GM23248 (cell line): Measurements from ENCODE around the gene ADGRD1. TPM values are rescaled to one million over a fixed set of nuclear protein-coding genes. Genes with fewer than 3 reads are reported as not detected.
"Not testable (repeated sequence)": the region's sequence is repeated elsewhere in the genome, so short reads cannot be mapped to it uniquely, and the experiment has no call there.

Experiments
- DNase-seq: peaks from one replicate; pipeline ENCODE4 v3.0.0-alpha.2; 2015
- H2AFZ ChIP-seq: fragments of 200-600 bp; sonication (generic); 2 replicates; pipeline ENCODE4 v1.6.1; 2016; ENCODE audit warnings: antibody characterized with exemption
- H3F3A ChIP-seq: fragments of 200-600 bp; sonication (generic); 2 replicates; pipeline ENCODE4 v1.6.1; 2016; ENCODE audit warnings: mild to moderate bottlenecking, antibody characterized with exemption, mixed run types; ENCODE audit not compliant: insufficient read depth
- H3K27ac ChIP-seq: fragments of 200-600 bp; sonication (generic); 2 replicates; pipeline ENCODE4 v1.5.1; 2016; ENCODE audit warnings: mild to moderate bottlenecking
- H3K27me3 ChIP-seq: fragments of 200-600 bp; sonication (generic); replicated peaks from 2 replicates; pipeline ENCODE4 v1.6.1; 2016; ENCODE audit warnings: mild to moderate bottlenecking; ENCODE audit not compliant: insufficient read depth
- H3K36me3 ChIP-seq: fragments of 200-600 bp; sonication (generic); 2 replicates; pipeline ENCODE4 v1.6.1; 2016; ENCODE audit warnings: low read depth, mild to moderate bottlenecking
- H3K4me1 ChIP-seq: fragments of 200-600 bp; sonication (generic); 2 replicates; pipeline ENCODE4 v1.6.1; 2016; ENCODE audit warnings: mild to moderate bottlenecking; ENCODE audit not compliant: insufficient read depth
- H3K4me2 ChIP-seq: fragments of 200-600 bp; sonication (generic); one replicate; pipeline ENCODE4 v1.6.1; 2016; ENCODE audit warnings: mild to moderate bottlenecking; ENCODE audit not compliant: unreplicated experiment
- H3K4me3 ChIP-seq: fragments of 200-600 bp; sonication (generic); 2 replicates; pipeline ENCODE4 v1.5.1; 2016; ENCODE audit warnings: mild to moderate bottlenecking
- H3K79me2 ChIP-seq: fragments of 200-600 bp; sonication (generic); 2 replicates; pipeline ENCODE4 v1.6.1; 2016; ENCODE audit warnings: mild to moderate bottlenecking; ENCODE audit not compliant: insufficient read depth
- H3K9ac ChIP-seq: fragments of 200-600 bp; sonication (generic); 2 replicates; pipeline ENCODE4 v1.6.1; 2016; ENCODE audit warnings: mild to moderate bottlenecking
- H3K9me2 ChIP-seq: fragments of 200-600 bp; sonication (generic); 2 replicates; pipeline ENCODE4 v1.6.1; 2016; ENCODE audit warnings: mixed run types, mild to moderate bottlenecking, moderate library complexity; ENCODE audit not compliant: insufficient read depth
- H3K9me3 ChIP-seq: fragments of 200-600 bp; sonication (generic); one replicate; pipeline ENCODE4 v1.6.1; 2017; ENCODE audit warnings: low read depth
- H4K20me1 ChIP-seq: fragments of 200-600 bp; sonication (generic); 2 replicates; pipeline ENCODE4 v1.6.0; 2016; ENCODE audit not compliant: insufficient read depth
- EZH2 ChIP-seq: fragments of 200-600 bp; sonication (generic); IDR thresholded peaks from 2 replicates; pipeline ENCODE4 v1.6.1; 2018; ENCODE audit warnings: antibody characterized with exemption, mild to moderate bottlenecking; ENCODE audit not compliant: insufficient read depth, poor library complexity, severe bottlenecking
- EZH2phosphoT487 ChIP-seq: fragments of 200-600 bp; sonication (generic); IDR thresholded peaks from 2 replicates; pipeline ENCODE4 v1.6.1; 2018; ENCODE audit warnings: antibody characterized with exemption, moderate library complexity, mild to moderate bottlenecking, low read depth; ENCODE audit not compliant: insufficient read depth
- WGBS, 2 experiments: methylation state at CpG; one replicate each; pipeline ENCODE4 v1.1.6; 2015 to 2017; ENCODE audit warnings: low lambda C conversion rate in 2 of 2, low coverage in 1 of 2; ENCODE audit errors: missing lambda C conversion rate in 2 of 2; 5-methylcytosine and 5-hydroxymethylcytosine counted together
- in situ Hi-C: fragments of 300-500 bp; cut with MboI; formaldehyde crosslinking; loops from 2 replicates; pipeline ENCODE4 v1.15.0; 2020
- polyA plus RNA-seq: library from polyadenylated mRNA; unstranded; fragments of >200 nt; fragmentation: Nextera tagmentation; extraction: Ambion mirVana; gene quantifications from 2 replicates; pipeline ENCODE4 v1.2.1, GENCODE V29; 2016
- total RNA-seq: library from RNA; depleted of rRNA; stranded (reverse); fragments of >200 nt; shearing (Covaris generic); gene quantifications from 2 replicates; pipeline ENCODE4 v1.2.3, GENCODE V29; 2014

The ADGRD1 gene
- total and polyA plus RNA-seq, 2 experiments from 2014 or later: 7.9 to 11.2 TPM

DNA sequence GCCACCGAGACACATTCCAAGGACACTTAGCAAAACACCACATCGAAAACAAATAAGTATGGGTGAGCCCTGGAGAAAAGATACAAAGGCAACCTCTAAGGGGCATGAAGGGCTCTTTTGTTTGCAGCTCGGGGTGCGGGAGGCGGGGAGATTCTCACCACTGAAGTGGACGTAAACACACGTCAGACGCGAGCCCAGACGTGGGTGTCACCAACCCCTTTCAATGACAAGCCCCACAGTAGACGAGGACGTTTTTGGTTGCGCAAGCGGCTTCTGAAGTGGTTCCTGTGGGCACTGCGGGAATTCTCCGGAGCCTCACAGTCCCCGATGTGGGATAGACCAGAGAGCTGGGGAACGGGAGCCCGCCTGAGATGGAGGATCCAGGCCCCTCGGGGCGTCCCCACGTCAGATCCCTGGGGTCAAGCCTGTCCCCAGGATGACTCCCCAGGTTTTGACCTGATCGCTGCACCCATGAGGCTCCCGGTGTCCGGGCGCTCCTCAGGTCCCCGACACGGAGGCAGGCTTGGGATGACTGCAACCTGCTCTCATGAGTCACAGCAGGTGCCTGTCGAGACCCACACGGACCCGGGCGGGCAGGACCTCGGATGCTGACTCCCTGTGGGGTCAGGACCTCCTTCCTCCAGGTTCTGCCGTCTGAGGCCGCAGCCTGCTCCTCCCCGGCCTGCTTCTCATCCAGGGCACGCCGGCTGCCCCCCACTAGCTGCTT lies 20.3 kb upstream of the ADGRD1 start:
- Histone ChIP-seq H3K27ac (no peak overlapping the region), H3K9me2 (no peaks in the 10 kb centered on the region), H3K79me2 (no peaks in the 10 kb centered on the region), H3K4me3 (no peak overlapping the region), H3K36me3 (no peaks in the 10 kb centered on the region), H3K9me3 (no peaks in the 10 kb centered on the region), H3K9ac (no peak overlapping the region), H3K4me1 (peaks cover 7% of the 10 kb centered on the region), H3K4me2 (no peak overlapping the region), H4K20me1 (no peaks in the 10 kb centered on the region), H3K27me3 (no peaks in the 10 kb centered on the region), H2AFZ (peak overlapping the region; percentile 12), H3F3A (no peaks in the 10 kb centered on the region)
- no peak for DNase-seq
- WGBS, 2 experiments: 70% methylated on average over 33 to 36 of the region's 38 CpGs
- TF ChIP-seq EZH2 (no peak), EZH2phosphoT487 (no peak)
- in situ Hi-C loops: no loop called here

DNA sequence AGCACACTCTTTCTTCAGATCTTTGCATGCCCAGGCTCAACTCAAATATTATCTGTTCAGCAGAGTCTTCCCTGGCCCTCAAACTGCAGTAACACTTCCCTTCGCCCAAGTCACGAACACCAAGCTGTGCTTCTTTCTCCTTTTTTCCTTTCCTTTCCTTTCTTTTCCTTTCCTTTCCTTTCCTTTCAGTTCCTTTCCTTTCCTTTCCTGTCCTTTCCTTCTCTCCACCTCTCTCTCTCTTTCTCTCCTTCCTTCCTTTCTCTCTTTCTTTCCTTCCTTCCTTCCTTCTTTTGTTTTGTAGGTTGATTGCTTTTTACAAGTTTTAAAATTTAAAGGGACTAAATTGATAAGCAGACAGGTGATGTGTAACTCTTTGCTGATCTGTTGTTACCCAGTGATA lies 19.0 kb upstream of the ADGRD1 start:
- 84 to 88% methylated on average over 2 of the region's 2 CpGs for WGBS, 2 experiments
- Histone ChIP-seq H2AFZ (no peak overlapping the region), H3K4me3 (no peak overlapping the region), H3K9me3 (no peaks in the 10 kb centered on the region), H3K36me3 (no peaks in the 10 kb centered on the region), H3K4me1 (peaks cover 7% of the 10 kb centered on the region), H4K20me1 (no peaks in the 10 kb centered on the region), H3F3A (no peaks in the 10 kb centered on the region), H3K4me2 (no peak overlapping the region), H3K27ac (no peak overlapping the region), H3K79me2 (no peaks in the 10 kb centered on the region), H3K9ac (no peak overlapping the region), H3K9me2 (no peaks in the 10 kb centered on the region), H3K27me3 (no peaks in the 10 kb centered on the region)
- in situ Hi-C loops: no loop called here
- DNase-seq: no peak
- TF ChIP-seq EZH2phosphoT487 (no peak), EZH2 (no peak)

GRCh38 chr12:130936561-130936960 lies 17.1 kb upstream of the ADGRD1 start:
- H3K4me1 ChIP-seq: peaks cover 7% of the 10 kb centered on the region
- H4K20me1 ChIP-seq: no peaks in the 10 kb centered on the region
- no peak overlapping the region for H2AFZ ChIP-seq
- no peak for DNase-seq
- no peak overlapping the region for H3K9ac ChIP-seq
- no peaks in the 10 kb centered on the region for H3K27me3 ChIP-seq
- H3K36me3 ChIP-seq: no peaks in the 10 kb centered on the region
- 0% methylated on average over 2 of the region's 2 CpGs for WGBS, 2 experiments
- H3F3A ChIP-seq: no peaks in the 10 kb centered on the region
- TF ChIP-seq EZH2phosphoT487 (no peak), EZH2 (no peak)
- in situ Hi-C loops: no loop called here
- H3K9me2 ChIP-seq: no peaks in the 10 kb centered on the region
- H3K4me3 ChIP-seq: no peak overlapping the region
- H3K9me3 ChIP-seq: no peaks in the 10 kb centered on the region
- no peak overlapping the region for H3K4me2 ChIP-seq
- H3K79me2 ChIP-seq: no peaks in the 10 kb centered on the region
- no peak overlapping the region for H3K27ac ChIP-seq

DNA sequence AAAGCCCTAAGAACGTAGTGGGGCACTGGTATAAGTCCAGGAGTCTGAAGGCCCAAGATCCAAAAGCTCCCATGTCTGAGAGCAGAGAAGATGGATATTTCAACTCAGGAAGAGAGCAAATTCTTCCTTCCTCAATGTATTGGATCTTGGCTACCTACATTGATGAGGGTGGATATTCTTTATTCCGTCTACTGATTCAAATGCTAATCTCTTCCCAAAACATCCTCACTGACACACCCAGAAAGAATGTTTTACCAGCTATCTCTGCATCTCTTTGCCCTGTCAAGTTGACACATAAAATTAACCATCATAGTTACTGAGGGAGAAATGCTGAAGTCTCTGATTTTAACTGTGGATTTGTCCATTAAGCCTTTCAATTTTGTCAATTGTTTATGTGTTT lies 16.6 kb upstream of the ADGRD1 start:
- Histone ChIP-seq H3K27ac (no peak overlapping the region), H3K27me3 (no peaks in the 10 kb centered on the region), H3K79me2 (no peaks in the 10 kb centered on the region), H3K9me3 (no peaks in the 10 kb centered on the region), H3K36me3 (no peaks in the 10 kb centered on the region), H2AFZ (no peak overlapping the region), H3K4me1 (peaks cover 7% of the 10 kb centered on the region), H3K9me2 (no peaks in the 10 kb centered on the region), H3K4me2 (no peak overlapping the region), H3F3A (no peaks in the 10 kb centered on the region), H3K9ac (no peak overlapping the region), H3K4me3 (no peak overlapping the region), H4K20me1 (no peaks in the 10 kb centered on the region)
- WGBS, 2 experiments: 19 to 27% methylated on average over 2 of the region's 2 CpGs
- no peak for DNase-seq
- in situ Hi-C loops: no loop called here
- TF ChIP-seq EZH2phosphoT487 (no peak), EZH2 (no peak)

- H3K9ac ChIP-seq, H3K79me2 ChIP-seq, in situ Hi-C loops, H3K4me3 ChIP-seq, H3K4me2 ChIP-seq, H3K36me3 ChIP-seq, DNase-seq, H3K27ac ChIP-seq, H3K4me1 ChIP-seq, H4K20me1 ChIP-seq, H2AFZ ChIP-seq, H3K9me3 ChIP-seq, H3K9me2 ChIP-seq, H3K27me3 ChIP-seq, H3F3A ChIP-seq: not testable (repeated sequence)
- WGBS, 2 experiments: 75 to 91% methylated on average over 3 of the region's 3 CpGs
Measured at GRCh38 chr12:130937546-130937945, 16.2 kb upstream of the ADGRD1 start.
